GM08714 (cell line): ENCODE measurements around the gene PLCH2.

Source experiments
- H3K4me3 ChIP-seq: fragments of 200-500 bp; sonication (Bioruptor generic); 2 replicates; pipeline ENCODE4 v1.5.1; 2014; ENCODE audit warnings: mild to moderate bottlenecking, low read length, inconsistent platforms
- ZNF274 ChIP-seq: IDR thresholded peaks from 2 replicates; pipeline ENCODE4 v1.6.1; 2012; ENCODE audit warnings: mild to moderate bottlenecking, low read depth, low read length

The PLCH2 gene

GRCh38 chr1:2499986-2500596, 24.0 kb downstream of the PLCH2 start:
- H3K4me3 ChIP-seq: no peak overlapping the region
- TF ChIP-seq ZNF274: no peak

- H3K4me3 ChIP-seq: no peak overlapping the region
- no peak for TF ChIP-seq ZNF274
Observed at GRCh38 chr1:2501041-2501819, 25.1 kb downstream of the PLCH2 start.

GRCh38 chr1:2501820-2502119, 25.7 kb downstream of the PLCH2 start:
- no peak overlapping the region for H3K4me3 ChIP-seq
- no peak for TF ChIP-seq ZNF274

- no peak for TF ChIP-seq ZNF274
- H3K4me3 ChIP-seq: no peak overlapping the region
Observed at GRCh38 chr1:2502210-2502609, 26.1 kb downstream of the PLCH2 start.

GRCh38 chr1:2502661-2503553, 26.8 kb downstream of the PLCH2 start:
- TF ChIP-seq ZNF274: no peak
- no peak overlapping the region for H3K4me3 ChIP-seq

GRCh38 chr1:2503554-2504224, 27.6 kb downstream of the PLCH2 start:
- no peak overlapping the region for H3K4me3 ChIP-seq
- TF ChIP-seq ZNF274: no peak

GRCh38 chr1:2504225-2504948, 28.3 kb downstream of the PLCH2 start:
- H3K4me3 ChIP-seq: no peak overlapping the region
- TF ChIP-seq ZNF274: no peak

- no peak overlapping the region for H3K4me3 ChIP-seq
- no peak for TF ChIP-seq ZNF274
Observed at GRCh38 chr1:2504949-2505272, 28.8 kb downstream of the PLCH2 start.

GRCh38 chr1:2505461-2505994, 29.4 kb downstream of the PLCH2 start:
- H3K4me3 ChIP-seq: no peak overlapping the region
- TF ChIP-seq ZNF274: no peak

GRCh38 chr1:2506007-2506860, 30.1 kb downstream of the PLCH2 start:
- TF ChIP-seq ZNF274: no peak
- no peak overlapping the region for H3K4me3 ChIP-seq

GRCh38 chr1:2506901-2507565, 30.9 kb downstream of the PLCH2 start:
- TF ChIP-seq ZNF274: no peak
- no peak overlapping the region for H3K4me3 ChIP-seq

- no peak overlapping the region for H3K4me3 ChIP-seq
- TF ChIP-seq ZNF274: no peak
Observed at GRCh38 chr1:2507744-2508155, 31.7 kb downstream of the PLCH2 start.

GRCh38 chr1:2508180-2508579, 32.1 kb downstream of the PLCH2 start:
- TF ChIP-seq ZNF274: no peak
- no peak overlapping the region for H3K4me3 ChIP-seq
